ENCODE results near the gene GPR141. TPM values are rescaled to one million over a fixed set of nuclear protein-coding genes. Genes with fewer than 3 reads are reported as not detected.

GPR141 gene
- total RNA-seq, 4 donors from 2014 or later, result 0.80 to 2.5 TPM; not detected in 2

GRCh38 chr7:37660614-37661013 is 23.0 kb upstream of the GPR141 start:
- no peak for DNase-seq (ENCODE audit: extremely low spot score)
- Histone ChIP-seq H3K27me3 (no peaks in the 10 kb centered on the region), H3K4me3 (no peak overlapping the region), H3K36me3 (no peaks in the 10 kb centered on the region), H3K4me1 (no peaks in the 10 kb centered on the region), H3K9me3 (no peaks in the 10 kb centered on the region), H3K27ac (replicated peaks in 1 of 4) (no peak overlapping the region)
- WGBS, result 90% methylated on average over 4 of the region's 4 CpGs
- intact Hi-C loops (cut with DNase I), result no loop called here
- TF ChIP-seq, protein P1, sequence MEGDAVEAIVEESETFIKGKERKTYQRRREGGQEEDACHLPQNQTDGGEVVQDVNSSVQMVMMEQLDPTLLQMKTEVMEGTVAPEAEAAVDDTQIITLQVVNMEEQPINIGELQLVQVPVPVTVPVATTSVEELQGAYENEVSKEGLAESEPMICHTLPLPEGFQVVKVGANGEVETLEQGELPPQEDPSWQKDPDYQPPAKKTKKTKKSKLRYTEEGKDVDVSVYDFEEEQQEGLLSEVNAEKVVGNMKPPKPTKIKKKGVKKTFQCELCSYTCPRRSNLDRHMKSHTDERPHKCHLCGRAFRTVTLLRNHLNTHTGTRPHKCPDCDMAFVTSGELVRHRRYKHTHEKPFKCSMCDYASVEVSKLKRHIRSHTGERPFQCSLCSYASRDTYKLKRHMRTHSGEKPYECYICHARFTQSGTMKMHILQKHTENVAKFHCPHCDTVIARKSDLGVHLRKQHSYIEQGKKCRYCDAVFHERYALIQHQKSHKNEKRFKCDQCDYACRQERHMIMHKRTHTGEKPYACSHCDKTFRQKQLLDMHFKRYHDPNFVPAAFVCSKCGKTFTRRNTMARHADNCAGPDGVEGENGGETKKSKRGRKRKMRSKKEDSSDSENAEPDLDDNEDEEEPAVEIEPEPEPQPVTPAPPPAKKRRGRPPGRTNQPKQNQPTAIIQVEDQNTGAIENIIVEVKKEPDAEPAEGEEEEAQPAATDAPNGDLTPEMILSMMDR (IDR thresholded peaks at IDR 0.05), result no peak
- TF ChIP-seq POLR2AphosphoS5 (IDR thresholded peaks at IDR 0.05) (no peak), POLR2A (IDR thresholded peaks at IDR 0.05; ENCODE audit: low read depth) (no peak)

GRCh38 chr7:37663693-37664092 is 19.9 kb upstream of the GPR141 start:
- Histone ChIP-seq H3K27ac (replicated peaks in 1 of 4) (no peak overlapping the region), H3K36me3 (no peaks in the 10 kb centered on the region), H3K4me1 (no peaks in the 10 kb centered on the region), H3K27me3 (no peaks in the 10 kb centered on the region), H3K4me3 (no peak overlapping the region), H3K9me3 (no peaks in the 10 kb centered on the region)
- WGBS, result 73% methylated on average over 4 of the region's 4 CpGs
- no peak for DNase-seq (ENCODE audit: extremely low spot score)
- TF ChIP-seq POLR2AphosphoS5 (IDR thresholded peaks at IDR 0.05) (no peak), EP300 (IDR thresholded peaks at IDR 0.05) (no peak), POLR2A (IDR thresholded peaks at IDR 0.05; ENCODE audit: low read depth) (no peak)
- TF ChIP-seq, protein P1 (IDR thresholded peaks at IDR 0.05), result no peak
- intact Hi-C loops (cut with DNase I), result no loop called here

DNA sequence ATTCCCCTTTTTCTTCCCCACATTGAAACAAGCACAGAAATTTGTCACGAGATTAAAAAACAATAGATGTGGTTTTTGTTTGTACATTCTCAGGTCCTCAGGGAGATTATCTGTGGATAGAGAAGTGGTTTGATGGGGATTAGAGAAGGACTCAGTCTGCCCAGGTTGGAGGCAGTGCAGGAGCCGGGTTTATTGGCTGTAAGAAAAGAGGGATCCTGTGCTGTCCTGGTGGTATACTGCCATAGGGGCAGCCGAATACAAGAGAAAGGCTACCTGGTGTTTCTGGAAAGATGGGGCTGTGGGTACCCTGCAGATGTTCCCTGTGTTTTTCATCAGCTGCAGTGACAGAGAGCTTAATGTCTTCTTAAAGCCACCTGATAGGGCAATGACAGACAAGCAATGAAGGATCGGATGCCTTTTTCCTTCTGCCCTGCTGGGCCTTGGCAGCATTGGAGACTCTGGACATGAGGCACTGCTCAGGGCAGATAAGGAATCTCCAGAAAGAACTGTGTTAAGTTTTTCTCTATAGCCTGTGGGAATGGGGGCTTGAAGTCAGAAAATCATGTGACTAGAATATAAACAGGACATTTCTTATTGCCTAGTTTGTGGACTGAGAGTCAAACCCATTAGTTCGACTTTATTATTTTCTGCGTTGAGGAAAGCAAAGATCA is 18.1 kb upstream of the GPR141 start:
- Histone ChIP-seq H3K4me3 (no peak overlapping the region), H3K27me3 (no peaks in the 10 kb centered on the region), H3K9me3 (no peaks in the 10 kb centered on the region), H3K27ac (replicated peaks in 1 of 4) (no peak overlapping the region), H3K4me1 (no peaks in the 10 kb centered on the region), H3K36me3 (no peaks in the 10 kb centered on the region)
- no peak for DNase-seq (ENCODE audit: extremely low spot score)
- TF ChIP-seq, protein P1 (IDR thresholded peaks at IDR 0.05), result no peak
- no peak for TF ChIP-seq POLR2A (IDR thresholded peaks at IDR 0.05; ENCODE audit: low read depth)
- no peak for TF ChIP-seq EP300 (IDR thresholded peaks at IDR 0.05)
- WGBS, result 69% methylated on average over 6 of the region's 6 CpGs
- intact Hi-C loops (cut with DNase I), result no loop called here

GRCh38 chr7:37666026-37666799 is 17.4 kb upstream of the GPR141 start:
- 71% methylated on average over 8 of the region's 8 CpGs for WGBS
- intact Hi-C loops (cut with DNase I), result no loop called here
- TF ChIP-seq, protein P1 (IDR thresholded peaks at IDR 0.05), result no peak
- TF ChIP-seq EP300 (IDR thresholded peaks at IDR 0.05) (no peak), POLR2AphosphoS5 (IDR thresholded peaks at IDR 0.05) (no peak), POLR2A (IDR thresholded peaks at IDR 0.05; ENCODE audit: low read depth) (no peak)

More at GRCh38 chr7:37666026-37666799, 17.4 kb upstream of the GPR141 start:
- H3K27ac ChIP-seq (replicated peaks in 1 of 4), result no peak overlapping the region
- H3K36me3 ChIP-seq, result no peaks in the 10 kb centered on the region
- H3K9me3 ChIP-seq, result no peaks in the 10 kb centered on the region
- no peaks in the 10 kb centered on the region for H3K4me1 ChIP-seq
- DNase-seq (ENCODE audit: extremely low spot score), result no peak
- H3K27me3 ChIP-seq, result no peaks in the 10 kb centered on the region
- no peak overlapping the region for H3K4me3 ChIP-seq
